ENCODE results near the gene AMFR.
A peak's percentile ranks its signal among the peaks of the same experiment; 100 is the strongest.

The AMFR gene

GRCh38 chr16:56330476-56330875, 94.9 kb downstream of the AMFR start:
- DNase-seq (ENCODE audit: low spot score): no peak

GRCh38 chr16:56329887-56330286, 95.5 kb downstream of the AMFR start:
- no peak for DNase-seq (ENCODE audit: low spot score)

GRCh38 chr16:56328276-56329022, 96.9 kb downstream of the AMFR start:
- no peak for DNase-seq (ENCODE audit: low spot score)

- no peak for DNase-seq (ENCODE audit: low spot score)
Observed at GRCh38 chr16:56327929-56328258, 97.5 kb downstream of the AMFR start.

GRCh38 chr16:56327071-56327928, 98.0 kb downstream of the AMFR start:
- no peak for DNase-seq (ENCODE audit: low spot score)

GRCh38 chr16:56325956-56326355, 99.4 kb downstream of the AMFR start:
- DNase-seq (ENCODE audit: low spot score): no peak

GRCh38 chr16:56324406-56324805, 100.9 kb downstream of the AMFR start:
- no peak for DNase-seq (ENCODE audit: low spot score)

- DNase-seq (ENCODE audit: low spot score): no peak
Observed at GRCh38 chr16:56321571-56321970, 103.8 kb downstream of the AMFR start.

GRCh38 chr16:56320811-56321558, 104.4 kb downstream of the AMFR start:
- DNase-seq (ENCODE audit: low spot score): no peak

GRCh38 chr16:56320056-56320455, 105.3 kb downstream of the AMFR start:
- no peak for DNase-seq (ENCODE audit: low spot score)

- no peak for DNase-seq (ENCODE audit: low spot score)
Observed at GRCh38 chr16:56319376-56319775, 106.0 kb downstream of the AMFR start.

GRCh38 chr16:56318827-56319140, 106.6 kb downstream of the AMFR start:
- no peak for DNase-seq (ENCODE audit: low spot score)

GRCh38 chr16:56317998-56318826, 107.1 kb downstream of the AMFR start:
- DNase-seq (ENCODE audit: low spot score): peak; percentile 96

- DNase-seq (ENCODE audit: low spot score): no peak
Observed at GRCh38 chr16:56316545-56316944, 108.8 kb downstream of the AMFR start.

GRCh38 chr16:56315955-56316354, 109.4 kb downstream of the AMFR start:
- no peak for DNase-seq (ENCODE audit: low spot score)

- DNase-seq (ENCODE audit: low spot score): no peak
Observed at GRCh38 chr16:56314244-56314850, 111.0 kb downstream of the AMFR start.

- no peak for DNase-seq (ENCODE audit: low spot score)
Observed at GRCh38 chr16:56312556-56312955, 112.8 kb downstream of the AMFR start.

- DNase-seq (ENCODE audit: low spot score): no peak
Observed at GRCh38 chr16:56312028-56312300, 113.4 kb downstream of the AMFR start.

Data from AG08395 (cell line).